ENCODE results near the gene RORC. TPM values are rescaled to one million over a fixed set of nuclear protein-coding genes. Genes with fewer than 3 reads are reported as not detected.
"Not testable (repeated sequence)": the region's sequence is repeated elsewhere in the genome, so short reads cannot be mapped to it uniquely, and the experiment has no call there.

RORC gene
- total and polyA plus RNA-seq, 2 of the 8 experiments (the other 6 are each of a cell fraction or from before 2014, with no cell fraction given): 0.44 to 0.54 TPM

- H2BK5ac ChIP-seq (ENCODE audit: low read depth, low read length); H3K4ac ChIP-seq (replicated peaks; ENCODE audit: insufficient read length, low read depth, low read length); H2BK12ac ChIP-seq (ENCODE audit: low read depth, low read length); H3K4me1 ChIP-seq (replicated peaks in 1 of 4; ENCODE audit: control insufficient read depth in 3 of 4, insufficient read depth in 4 of 4, low read length in 3 of 4); H4K20me1 ChIP-seq (replicated peaks in 1 of 2; ENCODE audit: control insufficient read depth in 1 of 2, insufficient read depth in 2 of 2, low read length in 2 of 2); H4K5ac ChIP-seq (ENCODE audit: insufficient read length, low read depth, low read length); H3K79me2 ChIP-seq (ENCODE audit: control insufficient read depth in 1 of 2, insufficient read depth in 2 of 2, low read length in 2 of 2); H3K56ac ChIP-seq (replicated peaks; ENCODE audit: insufficient read length, low read depth, low read length); H2BK15ac ChIP-seq (ENCODE audit: low read length); H3K9ac ChIP-seq (replicated peaks in 1 of 4; ENCODE audit: extremely low read depth in 1 of 4, low read depth in 3 of 4, low read length in 3 of 4); H4K91ac ChIP-seq (replicated peaks; ENCODE audit: insufficient read length, low read length); H3K27me3 ChIP-seq (replicated peaks in 1 of 4; ENCODE audit: control insufficient read depth in 3 of 4, extremely low read depth in 1 of 4, insufficient read depth in 3 of 4, low read length in 3 of 4); FAIRE-seq; H3K27ac ChIP-seq (ENCODE audit: low read depth, low read length); H2AK5ac ChIP-seq (ENCODE audit: low read depth, low read length); H2BK20ac ChIP-seq (ENCODE audit: low read length); H2BK120ac ChIP-seq (replicated peaks; ENCODE audit: low read depth, low read length); H3K4me2 ChIP-seq (ENCODE audit: insufficient read depth in 1 of 2, low read depth in 2 of 2, low read length in 2 of 2); DNase-seq (ENCODE audit: low read depth in 1 of 2, low spot score in 2 of 2); H3K14ac ChIP-seq (ENCODE audit: insufficient read length); H3K18ac ChIP-seq (ENCODE audit: extremely low read depth, low read length); H2AFZ ChIP-seq (ENCODE audit: low read length); H4K8ac ChIP-seq (ENCODE audit: extremely low read depth, insufficient read depth, low read length); H3K23me2 ChIP-seq (ENCODE audit: low read depth, low read length); H3K4me3 ChIP-seq (ENCODE audit: extremely low read depth in 1 of 4, insufficient read depth in 2 of 4, low read depth in 3 of 4, low read length in 4 of 4); H3K79me1 ChIP-seq (ENCODE audit: low read depth, low read length); H3K23ac ChIP-seq (ENCODE audit: insufficient read length); H3K9me3 ChIP-seq (ENCODE audit: insufficient read depth in 2 of 2, low read depth in 1 of 2, low read length in 1 of 2): not testable (repeated sequence)
- H3K36me3 ChIP-seq (ENCODE audit: control insufficient read depth in 2 of 4, insufficient read depth in 4 of 4, low read length in 3 of 4): peaks cover 0 to 18% (median 3%) of the 10 kb centered on the region in 4 experiments; a peak in 5 of 8 replicates
- POLR2A ChIA-PET (ENCODE audit: partially characterized antibody): interaction anchor here (0.8 kb wide), 1 partner anchor 19 kb away, joined by 3 read pairs; the partner anchor contains the start of gene MRPL9
- whole genome bisulfite sequencing, 2 experiments (ENCODE audit: extremely low coverage in 1 of 2, insufficient coverage in 1 of 2, insufficient read length in 1 of 2, insufficient replicate concordance in 2 of 2, low coverage in 1 of 2, low lambda C conversion rate in 2 of 2, missing lambda C conversion rate in 1 of 2): 89% methylated on average over 5 of the region's 5 CpGs; no CpG with 5 or more reads in 1 of the 2 experiments
- CTCF ChIA-PET (ENCODE audit: partially characterized antibody): interaction anchor here (0.9 to 1.3 kb wide), 2 partner anchors 10 to 47 kb away, joined by 3 to 5 read pairs; no protein-coding TSS in a partner anchor
Measured at GRCh38 chr1:151782026-151782425, 49.6 kb downstream of the RORC start.

GRCh38 chr1:151780736-151781135 is 50.9 kb downstream of the RORC start:
- H3K79me1 ChIP-seq (ENCODE audit: low read depth, low read length); H2AK5ac ChIP-seq (ENCODE audit: low read depth, low read length); H2BK12ac ChIP-seq (ENCODE audit: low read depth, low read length); H3K9ac ChIP-seq (replicated peaks in 1 of 4; ENCODE audit: extremely low read depth in 1 of 4, low read depth in 3 of 4, low read length in 3 of 4); H3K9me3 ChIP-seq (ENCODE audit: insufficient read depth in 2 of 2, low read depth in 1 of 2, low read length in 1 of 2); H2BK20ac ChIP-seq (ENCODE audit: low read length); H3K79me2 ChIP-seq (ENCODE audit: control insufficient read depth in 1 of 2, insufficient read depth in 2 of 2, low read length in 2 of 2); H2AFZ ChIP-seq (ENCODE audit: low read length); H4K91ac ChIP-seq (replicated peaks; ENCODE audit: insufficient read length, low read length); H2BK120ac ChIP-seq (replicated peaks; ENCODE audit: low read depth, low read length); H3K56ac ChIP-seq (replicated peaks; ENCODE audit: insufficient read length, low read depth, low read length); DNase-seq (ENCODE audit: low read depth in 1 of 2, low spot score in 2 of 2); H3K4me3 ChIP-seq (ENCODE audit: extremely low read depth in 1 of 4, insufficient read depth in 2 of 4, low read depth in 3 of 4, low read length in 4 of 4); H4K5ac ChIP-seq (ENCODE audit: insufficient read length, low read depth, low read length); POLR2A ChIA-PET (ENCODE audit: partially characterized antibody); FAIRE-seq; H2BK15ac ChIP-seq (ENCODE audit: low read length); H3K14ac ChIP-seq (ENCODE audit: insufficient read length); H2BK5ac ChIP-seq (ENCODE audit: low read depth, low read length); H3K27me3 ChIP-seq (replicated peaks in 1 of 4; ENCODE audit: control insufficient read depth in 3 of 4, extremely low read depth in 1 of 4, insufficient read depth in 3 of 4, low read length in 3 of 4); H3K18ac ChIP-seq (ENCODE audit: extremely low read depth, low read length); H3K4me2 ChIP-seq (ENCODE audit: insufficient read depth in 1 of 2, low read depth in 2 of 2, low read length in 2 of 2); H3K27ac ChIP-seq (ENCODE audit: low read depth, low read length); H4K8ac ChIP-seq (ENCODE audit: extremely low read depth, insufficient read depth, low read length); H4K20me1 ChIP-seq (replicated peaks in 1 of 2; ENCODE audit: control insufficient read depth in 1 of 2, insufficient read depth in 2 of 2, low read length in 2 of 2); H3K4ac ChIP-seq (replicated peaks; ENCODE audit: insufficient read length, low read depth, low read length); H3K23me2 ChIP-seq (ENCODE audit: low read depth, low read length); H3K4me1 ChIP-seq (replicated peaks in 1 of 4; ENCODE audit: control insufficient read depth in 3 of 4, insufficient read depth in 4 of 4, low read length in 3 of 4); H3K23ac ChIP-seq (ENCODE audit: insufficient read length): not testable (repeated sequence)
- WGBS, 2 experiments (ENCODE audit: extremely low coverage in 1 of 2, insufficient coverage in 1 of 2, insufficient read length in 1 of 2, insufficient replicate concordance in 2 of 2, low coverage in 1 of 2, low lambda C conversion rate in 2 of 2, missing lambda C conversion rate in 1 of 2): 90% methylated on average over 5 of the region's 5 CpGs; no CpG with 5 or more reads in 1 of the 2 experiments
- H3K36me3 ChIP-seq (ENCODE audit: control insufficient read depth in 2 of 4, insufficient read depth in 4 of 4, low read length in 3 of 4): peaks cover 0 to 25% (median 5%) of the 10 kb centered on the region in 4 experiments; a peak in 5 of 8 replicates
- CTCF ChIA-PET (ENCODE audit: partially characterized antibody): interaction anchor here (0.7 to 1.3 kb wide), 2 partner anchors 9 to 316 kb away, joined by 3 to 6 read pairs; partner anchors contain the start of gene TDRKH

All from H1 (cell line).